Measurements from ENCODE around the gene RSPH3. TPM values are rescaled to one million over a fixed set of nuclear protein-coding genes. Genes with fewer than 3 reads are reported as not detected.
A peak's percentile ranks its signal among the peaks of the same experiment; 100 is the strongest.

Gene RSPH3
- 10 to 100 TPM; 10.1 to 13.6 (median 13.1) TPM for total RNA-seq

- peak within 1 kb of the TSS; percentile 92 for H3K4me3 ChIP-seq
- TF ChIP-seq CTCF (IDR thresholded peaks at IDR 0.05) (peak in 1 of 2 donors; percentile 20), POLR2AphosphoS5 (IDR thresholded peaks at IDR 0.05) (peak in 2 of 3 donors; percentile 35 to 58), POLR2A (IDR thresholded peaks at IDR 0.05) (no peak), EP300 (IDR thresholded peaks at IDR 0.05) (no peak)
- peaks cover 27% of the 10 kb centered on the region for H3K4me1 ChIP-seq
- 0% methylated on average over 2 of the region's 50 CpGs for WGBS
- no peaks in the 10 kb centered on the region for H3K36me3 ChIP-seq
- H3K27ac ChIP-seq: peak within 1 kb of the TSS; percentile 85
- H3K9me3 ChIP-seq: no peaks in the 10 kb centered on the region
- H3K27me3 ChIP-seq: no peaks in the 10 kb centered on the region
- peak; percentile 94 to 95 for DNase-seq (ENCODE audit: low spot score in 2 of 2)
These were observed at the start of gene RSPH3 for GRCh38 chr6:158999666-159000403. TSS of gene RSPH3 (minus strand) at chr6:159000202. CDS start at chr6:158999550, 652 bp downstream.

- 73% methylated on average over 10 of the region's 10 CpGs for WGBS
- no peak overlapping the region for H3K4me3 ChIP-seq
- TF ChIP-seq EP300 (IDR thresholded peaks at IDR 0.05) (no peak), POLR2A (IDR thresholded peaks at IDR 0.05) (no peak), POLR2AphosphoS5 (IDR thresholded peaks at IDR 0.05) (no peak), CTCF (IDR thresholded peaks at IDR 0.05) (no peak)
- no peak for DNase-seq (ENCODE audit: low spot score in 2 of 2)
- H3K27ac ChIP-seq: no peak overlapping the region
- no peaks in the 10 kb centered on the region for H3K36me3 ChIP-seq
- no peaks in the 10 kb centered on the region for H3K27me3 ChIP-seq
- peaks cover 3% of the 10 kb centered on the region for H3K4me1 ChIP-seq
- no peaks in the 10 kb centered on the region for H3K9me3 ChIP-seq
These were observed 48.1 kb upstream of the RSPH3 start for GRCh38 chr6:159047891-159048685.

GRCh38 chr6:159045801-159046200 is 45.8 kb upstream of the RSPH3 start:
- peaks cover 18% of the 10 kb centered on the region for H3K4me1 ChIP-seq
- 69% methylated on average over 7 of the region's 7 CpGs for WGBS
- H3K36me3 ChIP-seq: no peaks in the 10 kb centered on the region
- no peak overlapping the region for H3K27ac ChIP-seq
- H3K27me3 ChIP-seq: no peaks in the 10 kb centered on the region
- H3K9me3 ChIP-seq: no peaks in the 10 kb centered on the region
- H3K4me3 ChIP-seq: no peak overlapping the region
- no peak for DNase-seq (ENCODE audit: low spot score in 2 of 2)
- TF ChIP-seq POLR2AphosphoS5 (IDR thresholded peaks at IDR 0.05): no peak
- TF ChIP-seq EP300 (IDR thresholded peaks at IDR 0.05): no peak
- no peak for TF ChIP-seq POLR2A (IDR thresholded peaks at IDR 0.05)

GRCh38 chr6:159044899-159045727 is 45.1 kb upstream of the RSPH3 start, which contains the start of gene TAGAP:
TSS of gene TAGAP (minus strand) at chr6:159044991. CDS start at chr6:159044146, 845 bp downstream.
- Histone ChIP-seq H3K27ac (no peak within 1 kb of the TSS), H3K4me1 (peaks cover 18% of the 10 kb centered on the region), H3K9me3 (no peaks in the 10 kb centered on the region), H3K27me3 (no peaks in the 10 kb centered on the region), H3K4me3 (peak within 1 kb of the TSS; percentile 37), H3K36me3 (peaks cover 3% of the 10 kb centered on the region)
- WGBS: 22% methylated on average over 15 of the region's 15 CpGs
- TF ChIP-seq POLR2AphosphoS5 (IDR thresholded peaks at IDR 0.05) (no peak), POLR2A (IDR thresholded peaks at IDR 0.05) (peak in 1 of 2 donors; percentile 44)
- DNase-seq (ENCODE audit: low spot score in 2 of 2): peak in 1 of 2 donors; percentile 75

- TF ChIP-seq CTCF (IDR thresholded peaks at IDR 0.05) (no peak), POLR2AphosphoS5 (IDR thresholded peaks at IDR 0.05) (no peak), POLR2A (IDR thresholded peaks at IDR 0.05) (no peak), EP300 (IDR thresholded peaks at IDR 0.05) (no peak)
- Histone ChIP-seq H3K27me3 (no peaks in the 10 kb centered on the region), H3K9me3 (no peaks in the 10 kb centered on the region), H3K27ac (no peak overlapping the region), H3K4me1 (peaks cover 24% of the 10 kb centered on the region), H3K4me3 (peak overlapping the region; percentile 37), H3K36me3 (peaks cover 3% of the 10 kb centered on the region)
- no peak for DNase-seq (ENCODE audit: low spot score in 2 of 2)
- 55% methylated on average over 7 of the region's 7 CpGs for WGBS
These were observed 43.9 kb upstream of the RSPH3 start for GRCh38 chr6:159043947-159044346.

All from suprapubic skin (tissue), 4 donors.